Anterior cingulate cortex (tissue), 58 donors: ENCODE data around the gene SBNO1.
"Not testable (repeated sequence)": the region's sequence is repeated elsewhere in the genome, so short reads cannot be mapped to it uniquely, and the experiment has no call there.

Source experiments
- DNase-seq, 58 donors: peaks; one replicate each; lab custom pipeline; 2025; lab: John Stamatoyannopoulos, UW

Gene SBNO1

DNA sequence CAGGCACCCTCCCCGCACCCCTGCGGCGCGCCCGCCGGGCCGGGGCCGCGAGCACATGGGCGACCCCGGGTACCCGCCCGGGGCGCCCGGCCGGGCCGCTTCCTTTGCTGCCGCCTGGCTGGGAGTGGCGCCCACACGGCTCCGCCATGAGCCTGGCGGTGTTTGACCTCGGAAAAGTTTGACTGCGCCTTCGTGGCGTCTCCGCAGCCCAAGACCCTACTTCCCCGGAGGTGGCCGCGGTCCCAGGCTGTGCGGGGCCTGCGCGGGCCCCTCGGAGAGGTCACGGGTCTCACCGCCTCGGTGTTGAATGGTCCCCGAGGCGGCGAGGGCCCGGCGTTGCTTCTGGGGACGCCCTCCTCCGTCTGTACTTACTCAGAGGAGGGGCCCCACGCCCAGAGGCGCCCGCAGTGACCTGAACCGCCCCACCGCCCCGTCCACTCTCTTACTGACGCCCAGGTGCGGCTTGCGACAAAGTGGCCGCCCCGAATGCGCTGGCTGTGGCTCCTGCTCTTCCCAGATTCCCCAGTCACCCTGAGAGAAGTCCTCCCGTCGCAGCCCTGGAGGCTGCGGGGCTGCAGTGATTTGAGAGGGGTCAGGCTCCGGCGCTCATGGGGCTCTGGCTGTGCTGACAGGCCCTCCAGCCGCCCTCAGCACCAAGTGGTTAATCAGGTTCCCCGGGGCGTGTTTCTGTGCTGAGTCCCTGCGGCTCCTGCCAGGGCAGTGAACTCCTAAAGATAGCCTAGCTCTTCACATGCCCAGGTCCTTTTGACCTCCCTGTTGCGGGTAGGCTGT is 25.1 kb upstream of the SBNO1 start:
- DNase-seq = peak in 10 of 58 donors; percentile 12 to 43 (median 31)

- no peak for DNase-seq
These were observed 24.4 kb upstream of the SBNO1 start for GRCh38 chr12:123388951-123389559.

- DNase-seq = peak in 57 of 58 donors; percentile 7 to 87 (median 77)
These were observed 23.7 kb upstream of the SBNO1 start for GRCh38 chr12:123388177-123388950.

GRCh38 chr12:123387508-123388176 is 23.0 kb upstream of the SBNO1 start:
- DNase-seq = no peak

GRCh38 chr12:123385536-123385935 is 20.9 kb upstream of the SBNO1 start:
- not testable (repeated sequence) for DNase-seq

- no peak for DNase-seq
These were observed 20.3 kb upstream of the SBNO1 start for GRCh38 chr12:123384994-123385376.

GRCh38 chr12:123384318-123384993 is 19.8 kb upstream of the SBNO1 start:
- DNase-seq = peak in 2 of 58 donors; percentile 18 to 50

GRCh38 chr12:123382684-123383083 is 18.0 kb upstream of the SBNO1 start:
- no peak for DNase-seq

GRCh38 chr12:123379391-123379790 is 14.7 kb upstream of the SBNO1 start:
- no peak for DNase-seq

- not testable (repeated sequence) for DNase-seq
These were observed 7.8 kb upstream of the SBNO1 start for GRCh38 chr12:123372415-123372814.

DNA sequence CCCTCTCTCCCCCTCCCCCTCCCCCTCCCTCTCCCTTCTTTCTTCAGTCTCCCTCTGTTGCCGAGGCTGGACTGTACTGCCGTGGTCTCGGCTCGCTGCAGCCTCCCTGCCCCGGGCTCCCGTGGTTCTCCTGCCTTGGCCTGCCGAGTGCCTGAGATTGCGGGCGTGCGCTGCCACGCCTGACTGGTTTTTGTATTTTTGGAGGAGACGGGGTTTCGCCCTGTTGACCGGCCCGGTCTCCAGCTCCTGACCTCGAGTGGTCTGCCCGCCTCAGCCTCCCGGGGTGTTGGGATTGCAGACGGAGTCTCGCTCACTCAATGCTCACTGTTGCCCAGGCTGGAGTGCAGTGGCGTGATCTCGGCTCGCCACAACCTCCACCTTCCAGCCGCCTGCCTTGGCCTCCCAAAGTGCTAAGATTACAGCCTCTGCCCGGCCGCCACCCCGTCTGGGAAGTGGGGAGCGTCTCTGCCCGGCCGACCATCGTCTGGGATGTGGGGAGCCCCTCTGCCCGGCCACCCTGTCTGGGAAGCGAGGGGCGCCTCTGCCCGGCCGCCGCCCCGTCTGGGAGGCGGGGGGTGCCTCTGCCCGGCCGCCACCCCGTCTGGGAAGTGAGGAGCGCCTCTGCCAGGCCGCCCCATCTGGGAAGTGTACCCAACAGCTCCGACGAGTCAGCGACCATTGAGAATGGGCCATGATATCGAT is 7.2 kb upstream of the SBNO1 start:
- not testable (repeated sequence) for DNase-seq

GRCh38 chr12:123369229-123369628 is 4.6 kb upstream of the SBNO1 start:
- no peak for DNase-seq

DNA sequence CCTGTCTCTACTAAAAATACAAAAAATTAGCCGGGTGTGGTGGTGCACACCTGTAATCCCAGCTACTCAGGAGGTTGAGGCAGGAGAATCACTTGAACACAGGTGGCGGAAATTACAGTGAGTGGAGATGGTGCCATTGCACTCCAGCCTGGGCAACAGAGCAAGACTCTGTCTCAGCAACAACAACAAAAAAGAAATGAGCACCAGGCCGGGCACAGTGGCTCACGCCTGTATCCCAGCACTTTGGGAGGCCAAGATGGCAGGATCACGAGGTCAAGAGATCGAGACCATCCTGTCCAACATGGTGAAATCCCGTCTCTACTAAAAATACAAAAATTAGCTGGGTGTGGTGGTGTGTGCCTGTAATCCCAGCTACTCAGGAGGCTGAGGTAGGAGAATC is 3.8 kb upstream of the SBNO1 start:
- DNase-seq = not testable (repeated sequence)

DNA sequence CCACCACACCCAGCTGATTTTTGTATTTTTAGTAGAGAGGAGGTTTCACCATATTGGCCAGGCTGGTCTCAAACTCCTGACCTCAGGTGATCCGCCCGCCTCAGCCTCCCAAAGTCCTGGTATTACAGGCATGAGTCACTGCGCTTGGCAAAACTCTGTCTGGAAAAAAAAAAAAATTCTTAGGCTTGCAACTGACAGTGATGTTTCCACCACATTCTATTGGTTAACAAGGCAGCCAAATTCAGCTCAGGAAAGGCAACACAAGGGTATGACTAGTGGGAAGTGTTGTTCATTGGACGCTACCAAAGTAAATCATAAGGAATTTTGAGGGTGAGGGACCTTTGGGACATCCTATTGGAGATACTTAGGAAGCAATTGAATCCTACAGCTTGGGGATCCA is 2.9 kb upstream of the SBNO1 start:
- DNase-seq = no peak

GRCh38 chr12:123365025-123365917 is 624 bp upstream of the SBNO1 start:
- DNase-seq = peak; percentile 79 to 100 (median 96)

GRCh38 chr12:123363740-123364531 is 711 bp downstream of the SBNO1 start:
- DNase-seq = peak in 29 of 58 donors; percentile 4 to 54 (median 27)

- peak in 3 of 58 donors; percentile 15 to 28 (median 24) for DNase-seq
These were observed 1.3 kb downstream of the SBNO1 start for GRCh38 chr12:123363390-123363739.

DNA sequence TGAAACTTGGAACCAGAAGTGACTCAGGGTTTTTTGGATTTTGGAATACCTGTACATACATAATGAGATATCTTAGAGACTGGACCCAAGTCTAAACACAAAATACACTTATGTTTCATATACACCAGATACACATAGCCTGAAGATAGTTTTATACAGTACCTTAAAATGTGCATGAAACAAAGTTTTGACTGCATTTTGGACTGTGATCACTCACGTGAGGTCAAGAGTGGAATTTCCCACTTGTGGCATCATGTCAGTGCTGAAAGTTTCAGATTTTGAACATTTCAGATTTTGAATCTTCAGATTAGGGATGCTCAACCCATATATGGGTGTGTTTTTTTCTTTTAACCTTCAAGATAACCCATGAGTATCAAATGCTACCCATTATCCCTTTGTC is 6.6 kb downstream of the SBNO1 start:
- no peak for DNase-seq
